GM19324 (cell line): ENCODE data around the gene JDP2.
A peak's percentile ranks its signal among the peaks of the same experiment; 100 is the strongest.

Source experiments
- ATAC-seq: cut with Tn5 transposase; IDR thresholded peaks from one replicate; pipeline ENCODE4 v1.9.1; 2021; ENCODE audit warnings: mild to moderate bottlenecking, moderate library complexity; ENCODE audit not compliant: unreplicated experiment, low FRiP score

JDP2 gene

GRCh38 chr14:75434138-75434889 lies 6.5 kb downstream of the JDP2 start:
- no peak for ATAC-seq

GRCh38 chr14:75434890-75435248 lies 7.0 kb downstream of the JDP2 start:
- no peak for ATAC-seq

GRCh38 chr14:75435473-75435872 lies 7.7 kb downstream of the JDP2 start:
- ATAC-seq: no peak

- ATAC-seq: no peak
Measured at GRCh38 chr14:75437201-75438143, 9.7 kb downstream of the JDP2 start.

GRCh38 chr14:75438486-75439080 lies 10.8 kb downstream of the JDP2 start:
- ATAC-seq: no peak

- ATAC-seq: peak; percentile 74
Measured at GRCh38 chr14:75439989-75440388, 12.2 kb downstream of the JDP2 start.

- ATAC-seq: no peak
Measured at GRCh38 chr14:75440733-75441477, 13.1 kb downstream of the JDP2 start.

GRCh38 chr14:75441728-75442127 lies 13.9 kb downstream of the JDP2 start:
- no peak for ATAC-seq

GRCh38 chr14:75442166-75442565 lies 14.3 kb downstream of the JDP2 start:
- no peak for ATAC-seq

- no peak for ATAC-seq
Measured at GRCh38 chr14:75442642-75443041, 14.8 kb downstream of the JDP2 start.

- ATAC-seq: no peak
Measured at GRCh38 chr14:75443203-75443969, 15.6 kb downstream of the JDP2 start.

GRCh38 chr14:75445236-75445635 lies 17.4 kb downstream of the JDP2 start:
- ATAC-seq: no peak

- ATAC-seq: no peak
Measured at GRCh38 chr14:75445963-75446362, 18.1 kb downstream of the JDP2 start.

- no peak for ATAC-seq
Measured at GRCh38 chr14:75446447-75446846, 18.6 kb downstream of the JDP2 start.

- no peak for ATAC-seq
Measured at GRCh38 chr14:75448209-75448608, 20.4 kb downstream of the JDP2 start.

- ATAC-seq: no peak
Measured at GRCh38 chr14:75449036-75449435, 21.2 kb downstream of the JDP2 start.

- no peak for ATAC-seq
Measured at GRCh38 chr14:75449696-75450095, 21.9 kb downstream of the JDP2 start.

- no peak for ATAC-seq
Measured at GRCh38 chr14:75450381-75451276, 22.8 kb downstream of the JDP2 start.

- ATAC-seq: no peak
Measured at GRCh38 chr14:75452324-75452723, 24.5 kb downstream of the JDP2 start.
